RKO (cell line): Measurements from ENCODE around the gene NMRK1.
A peak's percentile ranks its signal among the peaks of the same experiment; 100 is the strongest.

Experiments used
- DNase-seq: peaks from one replicate; pipeline ENCODE4 v3.0.0-alpha.2; 2016; ENCODE audit warnings: low spot score

Gene NMRK1

GRCh38 chr9:75054368-75055001 is 33.5 kb downstream of the NMRK1 start:
- DNase-seq, result no peak

GRCh38 chr9:75053869-75054268 is 34.1 kb downstream of the NMRK1 start:
- DNase-seq, result no peak

GRCh38 chr9:75051285-75051684 is 36.7 kb downstream of the NMRK1 start:
- DNase-seq, result no peak

GRCh38 chr9:75047506-75047905 is 40.4 kb downstream of the NMRK1 start:
- no peak for DNase-seq

- DNase-seq, result no peak
Observed at GRCh38 chr9:75046725-75047345, 41.1 kb downstream of the NMRK1 start.

- no peak for DNase-seq
Observed at GRCh38 chr9:75041041-75041440, 46.9 kb downstream of the NMRK1 start.

- no peak for DNase-seq
Observed at GRCh38 chr9:75039801-75040200, 48.2 kb downstream of the NMRK1 start.

GRCh38 chr9:75039009-75039408 is 48.9 kb downstream of the NMRK1 start:
- DNase-seq, result peak; percentile 54

- DNase-seq, result no peak
Observed at GRCh38 chr9:75036793-75037192, 51.2 kb downstream of the NMRK1 start.

GRCh38 chr9:75033791-75034473 is 54.0 kb downstream of the NMRK1 start:
- DNase-seq, result no peak

- peak; percentile 76 for DNase-seq
Observed at GRCh38 chr9:75027187-75028107, 60.5 kb downstream of the NMRK1 start.

- no peak for DNase-seq
Observed at GRCh38 chr9:75023846-75024245, 64.1 kb downstream of the NMRK1 start.

GRCh38 chr9:75019654-75020053 is 68.3 kb downstream of the NMRK1 start:
- DNase-seq, result no peak

- no peak for DNase-seq
Observed at GRCh38 chr9:75019022-75019421, 68.9 kb downstream of the NMRK1 start.

GRCh38 chr9:75017378-75017777 is 70.6 kb downstream of the NMRK1 start:
- no peak for DNase-seq

GRCh38 chr9:75013735-75014134 is 74.2 kb downstream of the NMRK1 start:
- no peak for DNase-seq
